HG03025 (cell line): ENCODE results near the gene TTC33.

ENCODE experiments used
- ATAC-seq: cut with Tn5 transposase; IDR thresholded peaks from one replicate; pipeline ENCODE4 v1.9.1; 2021; ENCODE audit warnings: mild to moderate bottlenecking, moderate library complexity; ENCODE audit not compliant: unreplicated experiment, low FRiP score

Gene TTC33

DNA sequence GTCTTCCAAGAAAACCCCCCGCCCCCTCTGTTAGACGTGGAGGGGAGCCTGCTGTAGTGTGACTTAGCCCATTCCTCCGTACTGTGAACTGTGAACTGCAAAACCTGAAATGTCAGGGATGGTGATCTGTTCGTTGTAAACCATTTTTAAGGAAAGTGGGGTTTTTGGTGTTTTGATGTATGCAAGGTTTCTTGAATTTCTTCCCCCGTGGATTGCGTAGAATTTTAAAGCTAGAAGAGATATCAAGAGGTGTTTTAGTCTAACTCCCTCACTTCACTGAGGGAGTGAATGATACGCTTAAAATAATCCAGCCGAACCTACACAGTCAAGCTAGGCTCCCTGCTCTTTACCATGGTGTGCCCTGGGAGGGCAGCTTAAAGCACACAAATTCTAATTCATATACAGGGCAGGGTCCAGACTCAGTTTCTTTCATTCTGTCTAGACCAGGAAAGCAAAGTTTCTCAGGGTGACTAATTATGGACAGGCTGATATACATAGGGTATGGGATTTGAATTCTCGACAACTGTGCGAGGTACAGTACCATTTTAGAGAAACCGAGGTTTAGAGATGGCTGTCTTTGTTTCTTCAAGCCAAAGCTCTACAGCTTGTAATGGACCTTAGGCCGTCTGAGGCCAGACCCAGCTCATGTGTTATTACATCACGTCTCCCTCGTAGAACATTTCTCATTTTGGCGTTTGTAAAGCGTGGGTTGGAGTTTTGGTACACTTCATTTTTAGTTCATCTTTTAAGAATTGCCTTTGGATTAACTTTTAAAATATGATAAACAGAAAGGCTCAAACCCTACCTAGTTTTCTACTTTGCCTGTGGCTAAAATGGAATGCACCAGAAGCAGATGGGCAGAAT lies 73.4 kb downstream of the TTC33 start:
- ATAC-seq, result no peak

- no peak for ATAC-seq
These were observed 74.2 kb downstream of the TTC33 start for GRCh38 chr5:40681363-40682153.

DNA sequence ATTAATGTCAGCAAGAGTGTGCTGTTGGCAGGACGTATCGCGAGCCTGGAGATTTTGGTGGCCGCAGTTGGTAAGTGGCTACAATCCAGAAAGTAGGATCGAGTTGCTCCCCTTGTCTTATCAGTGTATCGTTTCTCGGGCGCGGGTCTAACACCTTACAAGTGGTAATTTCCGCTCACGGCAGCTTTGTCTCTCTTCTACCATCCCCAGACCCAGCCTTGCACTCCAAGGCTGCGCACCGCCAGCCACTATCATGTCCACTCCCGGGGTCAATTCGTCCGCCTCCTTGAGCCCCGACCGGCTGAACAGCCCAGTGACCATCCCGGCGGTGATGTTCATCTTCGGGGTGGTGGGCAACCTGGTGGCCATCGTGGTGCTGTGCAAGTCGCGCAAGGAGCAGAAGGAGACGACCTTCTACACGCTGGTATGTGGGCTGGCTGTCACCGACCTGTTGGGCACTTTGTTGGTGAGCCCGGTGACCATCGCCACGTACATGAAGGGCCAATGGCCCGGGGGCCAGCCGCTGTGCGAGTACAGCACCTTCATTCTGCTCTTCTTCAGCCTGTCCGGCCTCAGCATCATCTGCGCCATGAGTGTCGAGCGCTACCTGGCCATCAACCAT lies 74.9 kb downstream of the TTC33 start:
- ATAC-seq, result no peak

DNA sequence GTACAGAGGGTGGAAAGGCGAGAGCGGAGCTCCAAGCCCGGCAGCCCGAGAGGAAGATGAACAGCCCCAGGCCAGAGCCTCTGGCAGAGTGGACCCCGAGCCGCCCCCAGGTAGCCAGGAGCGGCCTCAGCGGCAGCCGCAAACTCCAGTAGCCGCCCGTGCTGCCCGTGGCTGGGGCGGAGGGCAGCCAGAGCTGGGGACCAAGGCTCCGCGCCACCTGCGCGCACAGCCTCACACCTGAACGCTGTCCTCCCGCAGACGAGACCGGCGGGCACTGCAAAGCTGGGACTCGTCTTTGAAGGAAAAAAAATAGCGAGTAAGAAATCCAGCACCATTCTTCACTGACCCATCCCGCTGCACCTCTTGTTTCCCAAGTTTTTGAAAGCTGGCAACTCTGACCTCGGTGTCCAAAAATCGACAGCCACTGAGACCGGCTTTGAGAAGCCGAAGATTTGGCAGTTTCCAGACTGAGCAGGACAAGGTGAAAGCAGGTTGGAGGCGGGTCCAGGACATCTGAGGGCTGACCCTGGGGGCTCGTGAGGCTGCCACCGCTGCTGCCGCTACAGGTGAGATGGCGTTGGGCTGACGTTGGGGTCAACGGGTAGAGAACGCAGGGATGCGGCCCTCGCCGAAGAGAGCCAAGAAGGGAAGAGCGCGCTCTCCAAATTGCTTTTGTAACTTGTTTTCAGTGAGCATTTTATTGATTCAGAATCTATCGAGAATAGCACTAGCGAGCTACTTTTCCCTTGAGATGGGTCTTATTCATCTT lies 75.7 kb downstream of the TTC33 start, which contains the start of gene PTGER4:
Gene PTGER4, plus strand, starts transcription at position 3 of the 769 bp plus-strand sequence. CDS start 1,079 bp downstream, outside the sequence.
- ATAC-seq, result peak; percentile 43

DNA sequence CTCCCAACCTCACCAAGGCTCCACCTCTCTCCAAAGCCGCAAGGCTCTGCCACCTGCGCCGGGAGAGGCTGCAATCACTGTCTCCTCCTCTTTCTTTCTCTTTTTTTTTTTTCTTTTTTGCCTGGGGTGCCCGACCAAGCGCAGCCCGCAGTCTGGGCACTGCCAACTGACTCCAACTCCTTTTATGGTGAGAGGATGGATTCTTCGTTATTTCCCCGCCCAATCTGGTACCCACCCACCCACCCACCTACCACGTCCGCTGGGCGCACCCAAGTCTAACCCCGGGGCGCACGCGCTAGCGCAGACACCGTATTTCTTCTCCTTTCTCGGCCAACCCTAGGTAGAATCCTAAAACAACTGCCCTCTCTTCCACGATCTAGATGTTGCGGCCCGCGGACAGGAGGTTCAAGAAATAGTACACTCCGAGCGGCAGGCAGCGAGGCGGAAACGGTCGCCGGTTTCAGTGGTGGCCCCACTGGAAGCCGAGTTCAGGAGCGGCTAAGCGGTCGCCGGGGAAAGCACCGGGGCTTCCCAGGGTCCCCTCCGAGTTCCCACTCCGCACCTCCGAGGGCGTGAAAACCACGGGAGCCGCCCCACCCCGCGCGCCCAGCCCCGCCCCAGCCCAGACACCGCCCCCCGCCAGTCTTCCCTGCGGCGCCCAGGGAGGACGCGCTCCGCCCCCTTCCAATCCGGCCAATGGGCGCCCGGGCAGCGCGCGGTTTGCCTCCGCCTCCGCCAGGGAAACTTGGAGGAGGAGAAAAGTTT lies 76.4 kb downstream of the TTC33 start:
- ATAC-seq, result peak; percentile 86

DNA sequence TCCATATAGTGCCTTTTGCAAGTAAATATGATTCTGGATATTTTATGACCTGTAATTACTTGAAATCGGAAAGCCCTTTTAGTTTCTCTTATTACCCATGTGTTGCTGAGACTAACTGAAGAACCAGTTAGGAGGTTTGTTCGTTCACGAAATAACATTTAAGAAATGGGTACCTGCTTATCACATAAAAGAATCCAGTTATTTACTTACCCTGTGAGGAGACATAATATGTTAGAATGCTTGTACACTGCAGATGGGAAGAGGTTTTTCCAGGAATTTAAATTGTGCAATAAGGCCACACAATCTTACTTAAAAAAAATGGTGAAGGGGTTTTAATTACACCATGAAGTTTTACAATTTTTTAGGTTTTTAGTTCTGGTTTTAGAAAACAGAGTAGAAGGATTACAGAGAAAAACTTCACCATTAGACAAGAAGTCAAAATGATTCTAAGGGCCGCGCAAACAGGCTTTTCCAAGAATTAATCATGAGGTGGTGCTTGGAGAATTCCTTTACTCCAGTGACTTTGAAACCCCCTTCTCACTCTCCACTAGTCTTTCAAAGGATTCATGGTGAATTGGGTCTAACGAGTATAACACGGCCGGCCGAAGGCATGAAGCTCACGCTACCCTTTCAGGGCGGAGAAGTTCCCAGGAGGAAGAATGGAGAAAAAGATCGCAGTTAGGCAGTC lies 77.2 kb downstream of the TTC33 start:
- no peak for ATAC-seq

DNA sequence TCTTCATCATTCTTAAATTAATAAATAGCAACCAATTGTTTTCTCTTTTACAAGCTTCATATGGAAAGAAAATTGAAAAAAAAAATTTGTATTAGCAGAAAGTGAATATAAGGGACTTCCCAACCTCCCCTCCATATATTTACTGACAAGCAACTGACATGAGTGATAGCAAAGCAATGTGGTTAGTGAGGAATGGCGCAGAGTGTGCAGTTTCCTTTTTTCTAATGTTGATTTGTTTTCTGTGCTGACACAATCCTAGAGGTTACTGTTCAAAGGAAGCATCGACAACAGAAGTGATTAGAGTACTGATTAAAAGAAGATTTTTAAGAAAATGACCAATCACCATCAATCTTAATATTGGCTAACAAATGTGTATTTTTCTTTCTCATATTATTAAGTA lies 77.7 kb downstream of the TTC33 start:
- ATAC-seq, result no peak

DNA sequence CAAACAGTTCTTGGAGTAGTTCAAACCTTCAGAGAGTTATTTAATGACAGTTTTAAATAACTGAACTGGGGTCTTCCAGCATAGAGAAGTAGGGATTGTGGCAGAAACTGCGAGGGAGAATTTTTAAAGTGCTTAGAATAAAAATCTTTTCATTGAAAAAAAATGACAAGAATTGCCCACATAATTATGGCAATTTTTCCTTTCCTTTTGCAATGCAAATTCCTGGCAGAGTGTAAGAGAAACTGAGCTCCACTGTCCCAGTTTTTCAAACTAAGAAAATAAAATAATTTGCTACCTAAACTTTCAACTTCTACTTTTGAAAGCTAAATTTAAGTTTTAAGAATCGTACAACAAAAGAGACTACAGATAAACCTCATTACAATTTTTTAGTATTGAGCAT lies 78.3 kb downstream of the TTC33 start:
- ATAC-seq, result no peak

DNA sequence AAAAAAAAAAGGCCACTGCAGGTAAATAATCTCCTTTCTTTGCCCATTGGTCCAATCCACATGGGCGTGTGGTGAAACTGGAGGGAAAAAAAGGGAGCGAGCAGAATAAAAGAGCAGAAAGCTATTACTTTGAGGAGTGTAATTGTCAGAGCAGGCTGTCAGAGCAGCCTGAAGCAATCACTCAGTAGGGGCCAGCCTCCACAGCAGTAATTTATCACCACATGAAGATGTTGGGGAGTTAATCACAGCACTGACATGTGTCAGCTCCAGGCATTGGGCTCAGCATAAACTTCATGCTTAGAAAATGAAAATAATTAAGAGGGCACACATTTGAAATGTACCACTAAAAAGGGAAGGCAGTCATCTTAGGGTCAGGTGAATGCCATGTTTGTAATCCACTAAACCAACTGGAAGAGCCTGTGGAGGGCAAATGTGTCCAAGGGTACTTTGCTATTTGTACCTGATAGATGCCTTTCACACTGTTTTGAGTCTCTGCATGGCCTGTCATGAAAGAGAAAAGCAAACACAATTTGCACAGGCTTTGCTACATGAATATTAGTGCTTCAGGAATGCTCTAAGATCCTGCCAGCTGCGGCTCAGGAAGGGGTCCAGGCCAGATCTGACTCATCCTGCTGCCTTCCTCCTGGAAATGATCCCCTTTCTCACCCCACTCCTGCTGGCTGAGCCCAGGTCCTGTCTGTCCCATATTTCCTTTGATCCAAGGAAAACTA lies 79.0 kb downstream of the TTC33 start:
- ATAC-seq, result no peak

GRCh38 chr5:40675396-40676133 lies 80.2 kb downstream of the TTC33 start:
- ATAC-seq, result no peak

- ATAC-seq, result no peak
These were observed 81.0 kb downstream of the TTC33 start for GRCh38 chr5:40674661-40675235.

GRCh38 chr5:40672425-40672824 lies 83.3 kb downstream of the TTC33 start:
- ATAC-seq, result no peak

- ATAC-seq, result no peak
These were observed 86.0 kb downstream of the TTC33 start for GRCh38 chr5:40669606-40670390.

DNA sequence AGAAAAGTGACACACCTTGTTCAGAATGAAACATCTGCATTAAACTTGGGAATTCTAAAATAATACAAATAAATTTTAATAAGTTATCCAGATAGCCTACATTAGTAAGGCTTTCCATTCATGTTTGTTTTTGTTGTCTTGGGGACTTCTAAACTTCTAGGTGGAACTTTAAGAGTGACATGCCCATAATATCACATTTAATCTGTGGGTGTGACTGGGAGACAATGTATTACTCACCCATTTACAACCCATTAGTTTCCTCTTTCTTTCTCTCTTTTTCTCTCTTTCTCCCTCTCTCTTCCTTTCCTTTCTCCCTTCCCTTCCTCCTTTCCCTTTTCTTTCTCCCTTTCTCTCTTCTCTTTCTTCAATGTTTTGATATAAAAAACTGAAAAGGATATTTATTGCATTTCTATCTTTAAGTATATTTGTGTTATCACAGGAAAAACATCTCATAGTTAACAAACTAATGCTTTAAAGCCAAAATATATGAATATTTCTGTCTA lies 88.5 kb downstream of the TTC33 start:
- ATAC-seq, result no peak

DNA sequence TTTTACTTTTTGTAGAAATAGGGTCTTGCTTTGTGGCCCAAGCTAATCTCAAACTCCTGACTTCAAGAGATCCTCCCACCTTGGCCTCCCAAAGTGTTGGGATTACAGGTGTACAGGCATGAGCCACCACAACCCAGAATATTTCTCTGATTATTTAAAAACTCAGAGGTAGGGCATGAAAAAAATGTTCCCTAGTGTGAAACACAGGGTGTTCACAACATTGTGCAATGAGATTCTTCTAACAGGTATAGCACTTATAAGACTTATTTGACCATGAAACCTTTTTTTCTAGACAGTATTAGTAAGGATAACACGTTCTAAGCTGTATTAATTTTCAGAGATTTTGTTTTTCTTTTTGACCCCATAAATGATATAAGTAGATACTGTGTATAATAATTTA lies 89.1 kb downstream of the TTC33 start:
- no peak for ATAC-seq

- no peak for ATAC-seq
These were observed 90.0 kb downstream of the TTC33 start for GRCh38 chr5:40665635-40666298.
